ENCODE results near the gene VAV2. TPM values are rescaled to one million over a fixed set of nuclear protein-coding genes. Genes with fewer than 3 reads are reported as not detected.
A peak's percentile ranks its signal among the peaks of the same experiment; 100 is the strongest.

Gene VAV2
- total and polyA plus RNA-seq, 4 donors: 4.9 to 26.4 (median 17.0) TPM

DNA sequence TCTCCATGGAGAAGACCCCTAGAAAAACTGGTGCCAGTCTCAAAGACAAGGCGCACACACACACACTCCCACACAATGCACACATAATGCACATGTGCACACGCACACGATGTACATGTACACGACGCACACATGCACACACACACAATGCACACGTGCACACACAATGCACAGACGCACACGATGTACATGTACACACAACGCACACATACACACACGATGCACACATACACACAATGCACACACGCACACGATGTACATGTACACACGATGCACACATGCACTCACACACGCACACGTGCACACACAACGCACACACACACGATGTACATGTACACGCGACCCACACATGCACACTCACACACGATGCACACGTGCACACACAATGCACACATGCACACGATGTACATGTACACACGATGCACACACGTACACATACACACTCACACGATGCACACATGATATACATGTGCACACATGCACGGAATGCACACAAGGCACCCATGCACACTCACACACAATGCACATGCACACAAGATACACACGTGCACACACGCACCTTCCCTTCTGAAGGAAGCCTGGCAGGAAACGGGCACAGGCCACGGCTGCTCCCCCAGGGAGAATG lies 76.5 kb downstream of the VAV2 start:
- Histone ChIP-seq H3K27me3 (ENCODE audit: control insufficient read depth in 4 of 4, insufficient read depth in 4 of 4, low read length in 3 of 4) (no peaks in the 10 kb centered on the region), H3K9me3 (ENCODE audit: control insufficient read depth in 4 of 4, low read length in 3 of 4) (no peaks in the 10 kb centered on the region), H3K36me3 (ENCODE audit: control insufficient read depth in 4 of 4, insufficient read depth in 3 of 4, low read depth in 1 of 4, low read length in 3 of 4) (peaks cover 0 to 3% (median 0%) of the 10 kb centered on the region in 4 donors), H3K9ac (ENCODE audit: low read depth in 1 of 2, low read length in 2 of 2) (no peak overlapping the region), H3K4me1 (ENCODE audit: control insufficient read depth in 4 of 4, insufficient read depth in 4 of 4, low read length in 3 of 4) (peaks cover 4 to 54% (median 34%) of the 10 kb centered on the region in 4 donors), H3K27ac (ENCODE audit: low read depth in 1 of 2, low read length in 2 of 2) (no peak overlapping the region), H3K4me3 (ENCODE audit: low read depth in 1 of 3, low read length in 3 of 3) (no peak overlapping the region)
- no peak for DNase-seq (ENCODE audit: low spot score)
- TF ChIP-seq RAD21 (IDR thresholded peaks at IDR 0.05) (no peak), YY1 (IDR thresholded peaks at IDR 0.05) (no peak), EGR1 (IDR thresholded peaks at IDR 0.05; ENCODE audit: low read depth in 2 of 2) (no peak), HNF4G (IDR thresholded peaks at IDR 0.05) (no peak), REST (IDR thresholded peaks at IDR 0.05) (no peak), RXRA (IDR thresholded peaks at IDR 0.05) (no peak), NR2F2 (IDR thresholded peaks at IDR 0.05) (no peak), FOXA2 (IDR thresholded peaks at IDR 0.05) (no peak), HNF4A (conservative IDR thresholded peaks at IDR 0.05) (no peak), GABPA (IDR thresholded peaks at IDR 0.05 in 1 of 2, conservative IDR thresholded peaks at IDR 0.05 in 1 of 2) (no peak), FOXA1 (IDR thresholded peaks at IDR 0.05) (no peak)
- TF ChIP-seq, protein P1, sequence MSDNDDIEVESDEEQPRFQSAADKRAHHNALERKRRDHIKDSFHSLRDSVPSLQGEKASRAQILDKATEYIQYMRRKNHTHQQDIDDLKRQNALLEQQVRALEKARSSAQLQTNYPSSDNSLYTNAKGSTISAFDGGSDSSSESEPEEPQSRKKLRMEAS (IDR thresholded peaks at IDR 0.05): no peak
- TF ChIP-seq, protein P2, sequence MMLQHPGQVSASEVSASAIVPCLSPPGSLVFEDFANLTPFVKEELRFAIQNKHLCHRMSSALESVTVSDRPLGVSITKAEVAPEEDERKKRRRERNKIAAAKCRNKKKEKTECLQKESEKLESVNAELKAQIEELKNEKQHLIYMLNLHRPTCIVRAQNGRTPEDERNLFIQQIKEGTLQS (IDR thresholded peaks at IDR 0.05): no peak
- WGBS: 85% methylated on average over 30 of the region's 30 CpGs

- H3K9ac ChIP-seq (ENCODE audit: low read depth in 1 of 2, low read length in 2 of 2): no peak overlapping the region
- H3K27ac ChIP-seq (ENCODE audit: low read depth in 1 of 2, low read length in 2 of 2): peak overlapping the region in 1 of 2 donors; percentile 61
- peaks cover 4 to 54% (median 34%) of the 10 kb centered on the region in 4 donors for H3K4me1 ChIP-seq (ENCODE audit: control insufficient read depth in 4 of 4, insufficient read depth in 4 of 4, low read length in 3 of 4)
- peak; percentile 43 for DNase-seq (ENCODE audit: low spot score)
- WGBS: 46% methylated on average over 25 of the region's 25 CpGs
- H3K9me3 ChIP-seq (ENCODE audit: control insufficient read depth in 4 of 4, low read length in 3 of 4): no peaks in the 10 kb centered on the region
- H3K4me3 ChIP-seq (ENCODE audit: low read depth in 1 of 3, low read length in 3 of 3): no peak overlapping the region
- no peaks in the 10 kb centered on the region for H3K36me3 ChIP-seq (ENCODE audit: control insufficient read depth in 4 of 4, insufficient read depth in 3 of 4, low read depth in 1 of 4, low read length in 3 of 4)
- H3K27me3 ChIP-seq (ENCODE audit: control insufficient read depth in 4 of 4, insufficient read depth in 4 of 4, low read length in 3 of 4): no peaks in the 10 kb centered on the region
- TF ChIP-seq EGR1 (IDR thresholded peaks at IDR 0.05; ENCODE audit: low read depth in 2 of 2) (no peak), TAF1 (conservative IDR thresholded peaks at IDR 0.05) (no peak), REST (IDR thresholded peaks at IDR 0.05) (peak; percentile 28), RXRA (IDR thresholded peaks at IDR 0.05) (peak; percentile 85), SP1 (IDR thresholded peaks at IDR 0.05) (peak; percentile 76), RAD21 (IDR thresholded peaks at IDR 0.05) (peak; percentile 41 to 66), NR2F2 (IDR thresholded peaks at IDR 0.05) (no peak), FOXA2 (IDR thresholded peaks at IDR 0.05) (no peak), JUND (IDR thresholded peaks at IDR 0.05) (no peak), ZBTB33 (IDR thresholded peaks at IDR 0.05) (no peak), HNF4A (conservative IDR thresholded peaks at IDR 0.05) (peak; percentile 92 to 93), GABPA (IDR thresholded peaks at IDR 0.05 in 1 of 2, conservative IDR thresholded peaks at IDR 0.05 in 1 of 2) (no peak), YY1 (IDR thresholded peaks at IDR 0.05) (no peak)
- TF ChIP-seq, protein P1 (IDR thresholded peaks at IDR 0.05): no peak
- TF ChIP-seq, protein P2 (IDR thresholded peaks at IDR 0.05): no peak
Observed at GRCh38 chr9:133914442-133915342, 77.4 kb downstream of the VAV2 start.
